PC-3 (cell line): ENCODE measurements around the gene APOBEC3C. TPM values are rescaled to one million over a fixed set of nuclear protein-coding genes. Genes with fewer than 3 reads are reported as not detected.

Experiments
- ATAC-seq: fragments of 200-7000 bp; cut with Tn5 transposase; 2 replicates; pipeline ENCODE4 v1.9.1; 2020; ENCODE audit warnings: mild to moderate bottlenecking, moderate library complexity
- BruUV-seq: library from RNA; stranded (reverse); fragments of 400-500 nt; replicated peaks from 2 replicates; lab custom pipeline; 2021; lab: Mats Ljungman, UMichigan
- CTCF ChIA-PET: fragments of 300-600 bp; sonication (Branson Sonifier 250); formaldehyde crosslinking; loops from one replicate; lab custom pipeline; 2022; ENCODE audit warnings: antibody characterized with exemption; lab: Charles Lee
- POLR2A ChIA-PET: fragments of 300-600 bp; sonication (Branson Sonifier 250); formaldehyde crosslinking; loops from one replicate; lab custom pipeline; 2022; ENCODE audit warnings: antibody characterized with exemption; ENCODE audit not compliant: unreplicated experiment; lab: Charles Lee
- DNase-seq: peaks from one replicate; pipeline ENCODE4 v3.0.0-alpha.2; 2015
- H2AFZ ChIP-seq: fragments of 300-600 bp; sonication (generic); 2 replicates; pipeline ENCODE4 v1.6.0; 2016; ENCODE audit warnings: antibody characterized with exemption, low read length
- H3F3A ChIP-seq: fragments of 300-600 bp; sonication (generic); one replicate; pipeline ENCODE4 v1.6.0; 2017; ENCODE audit warnings: antibody characterized with exemption, low read length, control low read depth, mild to moderate bottlenecking; ENCODE audit not compliant: unreplicated experiment
- H3K27ac ChIP-seq: fragments of 300-600 bp; sonication (generic); 2 replicates; pipeline ENCODE4 v1.5.1; 2016; ENCODE audit warnings: mild to moderate bottlenecking, low read length
- H3K27me3 ChIP-seq: fragments of 300-600 bp; sonication (generic); 2 replicates; pipeline ENCODE4 v1.6.1; 2016; ENCODE audit warnings: low read length, mixed read lengths
- H3K36me3 ChIP-seq: fragments of 300-600 bp; sonication (generic); 2 replicates; pipeline ENCODE4 v1.6.1; 2016; ENCODE audit warnings: low read depth, mixed run types, low read length, mixed read lengths
- H3K4me1 ChIP-seq: fragments of 300-600 bp; sonication (generic); 2 replicates; pipeline ENCODE4 v1.5.1; 2016; ENCODE audit warnings: low read length; ENCODE audit not compliant: insufficient read depth
- H3K4me2 ChIP-seq: fragments of 300-600 bp; sonication (generic); 2 replicates; pipeline ENCODE4 v1.6.0; 2016; ENCODE audit warnings: low read length
- H3K4me3 ChIP-seq: fragments of 300-600 bp; sonication (generic); 2 replicates; pipeline ENCODE4 v1.5.1; 2016; ENCODE audit warnings: mild to moderate bottlenecking, low read length, mixed read lengths
- H3K79me2 ChIP-seq: fragments of 300-600 bp; sonication (generic); 2 replicates; pipeline ENCODE4 v1.6.1; 2017; ENCODE audit warnings: low read length, mixed read lengths
- H3K9ac ChIP-seq: fragments of 300-600 bp; sonication (generic); 2 replicates; pipeline ENCODE4 v1.6.0; 2016; ENCODE audit warnings: mild to moderate bottlenecking, low read length
- H3K9me2 ChIP-seq: fragments of 300-600 bp; sonication (generic); replicated peaks from 2 replicates; pipeline ENCODE4 v1.6.1; 2016; ENCODE audit warnings: mixed run types, low read length, mixed read lengths
- H3K9me3 ChIP-seq: fragments of 300-600 bp; sonication (generic); 2 replicates; pipeline ENCODE4 v1.6.1; 2016; ENCODE audit warnings: low read length, mixed read lengths
- H4K20me1 ChIP-seq: fragments of 300-600 bp; sonication (generic); 2 replicates; pipeline ENCODE4 v1.6.1; 2016; ENCODE audit warnings: low read length, mixed read lengths
- CTCF ChIP-seq: fragments of 300-600 bp; sonication (generic); conservative IDR thresholded peaks from 2 replicates; pipeline ENCODE4 v1.5.1; 2017; ENCODE audit warnings: antibody characterized with exemption, low read depth, mild to moderate bottlenecking, low read length
- EZH2 ChIP-seq: fragments of 300-600 bp; sonication (generic); IDR thresholded peaks from one replicate; pipeline ENCODE4 v1.6.1; 2017; ENCODE audit warnings: antibody characterized with exemption, mild to moderate bottlenecking, low read length; ENCODE audit not compliant: unreplicated experiment
- EZH2phosphoT487 ChIP-seq: fragments of 300-600 bp; sonication (generic); IDR thresholded peaks from 2 replicates; pipeline ENCODE4 v1.6.1; 2018; ENCODE audit warnings: mild to moderate bottlenecking, antibody characterized with exemption, low read length, borderline replicate concordance
- intact Hi-C: fragments of 100-400 bp; cut with micrococcal nuclease; formaldehyde crosslinking; loops from 2 replicates; pipeline ENCODE4 v1.9.0; 2023
- total RNA-seq: library from RNA; depleted of rRNA; stranded (reverse); fragments of >200 nt; gene quantifications from 2 replicates; pipeline ENCODE4 v1.2.3, GENCODE V29; 2014

The APOBEC3C gene
- total RNA-seq, 1 experiment from 2014 or later, result 35.5 TPM

GRCh38 chr22:38964989-38965388 lies 49.1 kb upstream of the APOBEC3C start:
- Histone ChIP-seq H3K9me2 (no peaks in the 10 kb centered on the region), H3K27me3 (no peaks in the 10 kb centered on the region), H3K4me1 (no peaks in the 10 kb centered on the region), H3K79me2 (no peaks in the 10 kb centered on the region), H3K27ac (no peak overlapping the region), H4K20me1 (no peaks in the 10 kb centered on the region), H3K4me2 (no peak overlapping the region), H3K36me3 (no peaks in the 10 kb centered on the region), H3K9ac (no peak overlapping the region), H3K4me3 (no peak overlapping the region), H3K9me3 (no peaks in the 10 kb centered on the region), H2AFZ (no peak overlapping the region), H3F3A (no peaks in the 10 kb centered on the region)
- ChIA-PET POLR2A (no interaction called here), CTCF (no interaction called here)
- no peak for TF ChIP-seq CTCF
- TF ChIP-seq EZH2, result no peak
- no peak for TF ChIP-seq EZH2phosphoT487
- no peak for DNase-seq
- BruUV-seq, result no TSS peak
- intact Hi-C loops, result no loop called here
- no peak for ATAC-seq

GRCh38 chr22:38965614-38966379 lies 48.3 kb upstream of the APOBEC3C start:
- H3K4me2 ChIP-seq, result no peak overlapping the region
- no peak overlapping the region for H3K27ac ChIP-seq
- no peaks in the 10 kb centered on the region for H4K20me1 ChIP-seq
- CTCF ChIA-PET, result no interaction called here
- H3K9me3 ChIP-seq, result no peaks in the 10 kb centered on the region
- H3K9ac ChIP-seq, result no peak overlapping the region
- no peaks in the 10 kb centered on the region for H3K4me1 ChIP-seq
- ATAC-seq (no peak), DNase-seq (no peak)
- no peak overlapping the region for H2AFZ ChIP-seq
- BruUV-seq, result no TSS peak
- H3K27me3 ChIP-seq, result no peaks in the 10 kb centered on the region
- H3K36me3 ChIP-seq, result no peaks in the 10 kb centered on the region
- H3K4me3 ChIP-seq, result no peak overlapping the region
- POLR2A ChIA-PET, result no interaction called here
- H3F3A ChIP-seq, result no peaks in the 10 kb centered on the region
- no peak for TF ChIP-seq EZH2
- TF ChIP-seq CTCF, result no peak
- TF ChIP-seq EZH2phosphoT487, result no peak
- H3K9me2 ChIP-seq, result no peaks in the 10 kb centered on the region
- no peaks in the 10 kb centered on the region for H3K79me2 ChIP-seq
- intact Hi-C loops, result no loop called here

GRCh38 chr22:38966380-38966702 lies 47.7 kb upstream of the APOBEC3C start:
- H4K20me1 ChIP-seq, result no peaks in the 10 kb centered on the region
- DNase-seq, result no peak
- no peak overlapping the region for H3K4me2 ChIP-seq
- H3K27me3 ChIP-seq, result no peaks in the 10 kb centered on the region
- no TSS peak for BruUV-seq
- H3K9me3 ChIP-seq, result no peaks in the 10 kb centered on the region
- no peaks in the 10 kb centered on the region for H3K79me2 ChIP-seq
- ChIA-PET CTCF (no interaction called here), POLR2A (interaction anchor here (0.6 kb wide), 1 partner anchor 263 kb away, joined by 4 read pairs; no protein-coding TSS in a partner anchor)
- H3K36me3 ChIP-seq, result no peaks in the 10 kb centered on the region
- no peak overlapping the region for H3K27ac ChIP-seq
- no peak overlapping the region for H3K9ac ChIP-seq
- no peaks in the 10 kb centered on the region for H3K9me2 ChIP-seq
- TF ChIP-seq EZH2 (no peak), EZH2phosphoT487 (no peak), CTCF (no peak)
- no peaks in the 10 kb centered on the region for H3F3A ChIP-seq
- H3K4me3 ChIP-seq, result no peak overlapping the region
- H3K4me1 ChIP-seq, result no peaks in the 10 kb centered on the region
- intact Hi-C loops, result no loop called here
- no peak for ATAC-seq
- no peak overlapping the region for H2AFZ ChIP-seq
